Measurements from ENCODE around the gene ARID5B.

DNA sequence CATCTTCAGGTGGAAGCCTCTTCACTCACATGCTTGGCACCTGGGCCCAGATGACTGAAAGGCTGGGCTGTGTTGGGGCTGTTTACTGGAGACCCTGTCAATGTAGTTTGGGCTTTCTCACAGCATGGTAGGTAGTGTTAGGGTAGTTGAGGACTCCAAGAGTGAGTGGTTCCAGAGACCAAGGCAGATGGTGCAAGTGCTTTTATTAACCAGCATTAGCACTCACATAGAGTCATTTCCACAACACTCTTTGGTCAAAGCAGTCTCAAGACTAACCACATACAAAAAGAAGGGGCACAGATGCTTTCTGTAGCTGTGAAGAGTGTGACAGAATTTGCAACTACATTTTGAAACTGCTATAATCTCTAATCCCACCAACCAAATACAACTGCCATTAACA is 232.1 kb downstream of the ARID5B start:
- TF ChIP-seq, protein P1, sequence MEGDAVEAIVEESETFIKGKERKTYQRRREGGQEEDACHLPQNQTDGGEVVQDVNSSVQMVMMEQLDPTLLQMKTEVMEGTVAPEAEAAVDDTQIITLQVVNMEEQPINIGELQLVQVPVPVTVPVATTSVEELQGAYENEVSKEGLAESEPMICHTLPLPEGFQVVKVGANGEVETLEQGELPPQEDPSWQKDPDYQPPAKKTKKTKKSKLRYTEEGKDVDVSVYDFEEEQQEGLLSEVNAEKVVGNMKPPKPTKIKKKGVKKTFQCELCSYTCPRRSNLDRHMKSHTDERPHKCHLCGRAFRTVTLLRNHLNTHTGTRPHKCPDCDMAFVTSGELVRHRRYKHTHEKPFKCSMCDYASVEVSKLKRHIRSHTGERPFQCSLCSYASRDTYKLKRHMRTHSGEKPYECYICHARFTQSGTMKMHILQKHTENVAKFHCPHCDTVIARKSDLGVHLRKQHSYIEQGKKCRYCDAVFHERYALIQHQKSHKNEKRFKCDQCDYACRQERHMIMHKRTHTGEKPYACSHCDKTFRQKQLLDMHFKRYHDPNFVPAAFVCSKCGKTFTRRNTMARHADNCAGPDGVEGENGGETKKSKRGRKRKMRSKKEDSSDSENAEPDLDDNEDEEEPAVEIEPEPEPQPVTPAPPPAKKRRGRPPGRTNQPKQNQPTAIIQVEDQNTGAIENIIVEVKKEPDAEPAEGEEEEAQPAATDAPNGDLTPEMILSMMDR (IDR thresholded peaks at IDR 0.05; ENCODE audit: extremely low read depth in 1 of 2, insufficient read depth in 1 of 2, low read depth in 1 of 2, low read length in 2 of 2), result no peak
- no peak for TF ChIP-seq POLR2AphosphoS5 (IDR thresholded peaks at IDR 0.05; ENCODE audit: insufficient read depth, low read depth, low read length)
- TF ChIP-seq EZH2 (IDR thresholded peaks at IDR 0.05; ENCODE audit: borderline replicate concordance, low read depth, low read length, severe bottlenecking), result no peak
- TF ChIP-seq GATA2 (IDR thresholded peaks at IDR 0.05; ENCODE audit: insufficient read depth, insufficient read length, low read depth, low read length), result no peak
- no peak for TF ChIP-seq JUN (IDR thresholded peaks at IDR 0.05; ENCODE audit: borderline replicate concordance, insufficient read depth, insufficient read length, low read depth)
- TF ChIP-seq, protein P2, sequence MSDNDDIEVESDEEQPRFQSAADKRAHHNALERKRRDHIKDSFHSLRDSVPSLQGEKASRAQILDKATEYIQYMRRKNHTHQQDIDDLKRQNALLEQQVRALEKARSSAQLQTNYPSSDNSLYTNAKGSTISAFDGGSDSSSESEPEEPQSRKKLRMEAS (IDR thresholded peaks at IDR 0.05; ENCODE audit: insufficient read depth, insufficient read length), result no peak

Measured in endothelial cell of umbilical vein (primary cell).